Nasal cavity respiratory epithelium epithelial cell of viscerocranial mucosa (primary cell): ENCODE data around the gene HDDC2. TPM values are rescaled to one million over a fixed set of nuclear protein-coding genes. Genes with fewer than 3 reads are reported as not detected.

Source experiments
- total RNA-seq: library from RNA; depleted of rRNA; stranded (reverse); fragments of >200 nt; gene quantifications from 2 replicates; pipeline ENCODE4 v1.2.3, GENCODE V29; 2014

HDDC2 gene, protein sequence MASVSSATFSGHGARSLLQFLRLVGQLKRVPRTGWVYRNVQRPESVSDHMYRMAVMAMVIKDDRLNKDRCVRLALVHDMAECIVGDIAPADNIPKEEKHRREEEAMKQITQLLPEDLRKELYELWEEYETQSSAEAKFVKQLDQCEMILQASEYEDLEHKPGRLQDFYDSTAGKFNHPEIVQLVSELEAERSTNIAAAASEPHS
- total RNA-seq: 59.3 and 81.3 TPM in 2 replicates

DNA sequence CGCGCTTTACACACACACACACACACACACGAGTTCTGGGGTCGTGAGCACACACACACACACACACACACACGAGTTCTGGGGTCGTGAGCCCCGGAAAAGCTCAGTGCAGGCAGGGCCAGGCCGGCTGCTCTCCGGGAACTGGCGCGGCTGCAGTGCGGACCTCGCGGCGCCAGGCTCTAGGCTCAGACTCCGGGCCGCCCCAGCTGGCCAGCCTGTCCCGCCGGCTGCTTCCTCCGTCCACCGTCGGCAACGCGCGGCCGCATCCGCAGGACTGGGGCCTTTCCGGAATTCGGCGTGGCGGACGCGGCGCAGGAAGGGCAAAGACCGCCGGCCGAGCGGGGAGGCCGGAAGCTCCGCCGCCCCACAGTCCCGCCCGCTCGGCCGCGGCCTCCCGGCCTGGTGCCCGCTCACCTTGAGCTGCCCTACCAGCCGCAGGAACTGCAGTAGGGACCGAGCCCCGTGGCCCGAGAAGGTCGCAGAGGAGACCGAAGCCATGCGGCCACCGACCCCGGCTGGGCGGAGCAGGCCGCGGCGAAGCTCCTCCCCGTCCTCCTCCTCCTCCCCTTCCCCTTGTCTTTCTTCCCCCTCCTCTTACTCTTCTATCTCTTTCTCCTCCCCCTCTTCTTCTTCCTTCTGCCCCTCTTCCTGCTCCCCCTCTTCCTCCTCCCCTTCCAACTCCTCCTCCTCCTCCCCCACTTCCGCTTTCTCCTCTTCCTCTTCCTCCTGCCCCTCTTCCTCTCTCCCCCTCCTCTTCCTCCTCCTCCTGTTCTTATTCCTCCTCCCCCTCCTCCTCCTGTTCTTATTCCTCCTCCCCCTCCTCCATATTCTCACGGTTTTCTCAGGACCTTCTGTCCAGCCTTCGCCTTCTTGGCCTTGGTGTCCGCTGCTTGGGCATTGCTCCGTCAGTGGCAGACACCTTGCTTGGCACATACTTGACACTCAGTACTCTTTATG lies at the start of gene HDDC2:
Gene HDDC2 (minus strand): TSS at position 533 of the 957 bp plus-strand sequence. CDS start 35 bp downstream, at position 498.

Other genes starting within 250 kb of the HDDC2 start
- 229 and 324 TPM in 2 replicates for gene TPD52L1, start 148.2 kb downstream of the HDDC2 start, total RNA-seq